Nephron (organoid): ENCODE data around the gene AMIGO3.

ENCODE experiments used
- H3K27ac Mint-ChIP-seq, 3 experiments: 2 replicates each; pipeline ENCODE4 v1.8.0; 2020; ENCODE audit warnings: mixed read lengths in 3 of 3, mild to moderate bottlenecking in 2 of 3, moderate library complexity in 1 of 3
- H3K27me3 Mint-ChIP-seq: 2 replicates; pipeline ENCODE4 v1.8.0; 2021; ENCODE audit warnings: low read depth, mild to moderate bottlenecking, moderate library complexity, mixed read lengths
- H3K36me3 Mint-ChIP-seq: 2 replicates; pipeline ENCODE4 v1.8.0; 2020; ENCODE audit warnings: low read depth, mixed read lengths
- H3K4me1 Mint-ChIP-seq: 2 replicates; pipeline ENCODE4 v1.8.0; 2020; ENCODE audit warnings: mixed read lengths
- H3K4me3 Mint-ChIP-seq, 3 experiments: 2 replicates each; pipeline ENCODE4 v1.8.0; 2020; ENCODE audit warnings: mild to moderate bottlenecking in 3 of 3, mixed read lengths in 3 of 3, moderate library complexity in 2 of 3
- H3K9me3 Mint-ChIP-seq: 2 replicates; pipeline ENCODE4 v1.8.0; 2020; ENCODE audit warnings: mixed read lengths
- TF ChIP-seq, protein P1 (sequence below), 3 experiments: fragments of 200-600 bp; sonication (generic); IDR thresholded peaks; one replicate each; pipeline ENCODE4 v1.5.0; 2021; ENCODE audit warnings: antibody characterized with exemption in 3 of 3; ENCODE audit not compliant: unreplicated experiment in 3 of 3

AMIGO3 gene

DNA sequence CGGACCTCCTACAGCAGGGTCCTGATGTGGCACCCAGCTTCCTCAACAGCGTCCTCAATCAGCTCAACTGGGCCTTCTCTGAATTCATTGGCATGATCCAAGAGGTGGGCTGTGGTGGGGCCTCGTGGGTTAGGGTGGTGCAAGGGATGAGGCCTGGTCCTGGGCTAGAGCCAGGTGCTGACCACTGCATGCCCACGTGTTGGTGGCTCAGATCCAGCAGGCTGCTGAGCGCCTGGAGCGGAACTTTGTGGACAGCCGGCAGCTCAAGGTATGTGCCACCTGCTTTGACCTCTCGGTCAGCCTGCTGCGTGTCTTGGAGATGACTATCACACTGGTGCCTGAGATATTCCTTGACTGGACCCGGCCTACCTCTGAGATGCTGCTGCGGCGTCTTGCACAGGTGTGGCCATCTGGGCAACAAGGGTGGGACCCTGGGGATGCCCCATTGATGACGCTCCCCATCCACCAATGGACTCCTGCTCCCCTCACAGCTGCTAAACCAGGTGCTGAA, 3.8 kb downstream of the AMIGO3 start:
- Mint-ChIP-seq H3K27me3 (no peaks in the 10 kb centered on the region), H3K4me1 (peaks cover 15% of the 10 kb centered on the region), H3K27ac (no peak overlapping the region), H3K9me3 (no peaks in the 10 kb centered on the region), H3K36me3 (peaks cover 7% of the 10 kb centered on the region), H3K4me3 (no peak overlapping the region)
- TF ChIP-seq, protein P1, sequence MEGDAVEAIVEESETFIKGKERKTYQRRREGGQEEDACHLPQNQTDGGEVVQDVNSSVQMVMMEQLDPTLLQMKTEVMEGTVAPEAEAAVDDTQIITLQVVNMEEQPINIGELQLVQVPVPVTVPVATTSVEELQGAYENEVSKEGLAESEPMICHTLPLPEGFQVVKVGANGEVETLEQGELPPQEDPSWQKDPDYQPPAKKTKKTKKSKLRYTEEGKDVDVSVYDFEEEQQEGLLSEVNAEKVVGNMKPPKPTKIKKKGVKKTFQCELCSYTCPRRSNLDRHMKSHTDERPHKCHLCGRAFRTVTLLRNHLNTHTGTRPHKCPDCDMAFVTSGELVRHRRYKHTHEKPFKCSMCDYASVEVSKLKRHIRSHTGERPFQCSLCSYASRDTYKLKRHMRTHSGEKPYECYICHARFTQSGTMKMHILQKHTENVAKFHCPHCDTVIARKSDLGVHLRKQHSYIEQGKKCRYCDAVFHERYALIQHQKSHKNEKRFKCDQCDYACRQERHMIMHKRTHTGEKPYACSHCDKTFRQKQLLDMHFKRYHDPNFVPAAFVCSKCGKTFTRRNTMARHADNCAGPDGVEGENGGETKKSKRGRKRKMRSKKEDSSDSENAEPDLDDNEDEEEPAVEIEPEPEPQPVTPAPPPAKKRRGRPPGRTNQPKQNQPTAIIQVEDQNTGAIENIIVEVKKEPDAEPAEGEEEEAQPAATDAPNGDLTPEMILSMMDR (IDR thresholded peaks at IDR 0.05; ENCODE audit: unreplicated experiment in 3 of 3), result no peak

DNA sequence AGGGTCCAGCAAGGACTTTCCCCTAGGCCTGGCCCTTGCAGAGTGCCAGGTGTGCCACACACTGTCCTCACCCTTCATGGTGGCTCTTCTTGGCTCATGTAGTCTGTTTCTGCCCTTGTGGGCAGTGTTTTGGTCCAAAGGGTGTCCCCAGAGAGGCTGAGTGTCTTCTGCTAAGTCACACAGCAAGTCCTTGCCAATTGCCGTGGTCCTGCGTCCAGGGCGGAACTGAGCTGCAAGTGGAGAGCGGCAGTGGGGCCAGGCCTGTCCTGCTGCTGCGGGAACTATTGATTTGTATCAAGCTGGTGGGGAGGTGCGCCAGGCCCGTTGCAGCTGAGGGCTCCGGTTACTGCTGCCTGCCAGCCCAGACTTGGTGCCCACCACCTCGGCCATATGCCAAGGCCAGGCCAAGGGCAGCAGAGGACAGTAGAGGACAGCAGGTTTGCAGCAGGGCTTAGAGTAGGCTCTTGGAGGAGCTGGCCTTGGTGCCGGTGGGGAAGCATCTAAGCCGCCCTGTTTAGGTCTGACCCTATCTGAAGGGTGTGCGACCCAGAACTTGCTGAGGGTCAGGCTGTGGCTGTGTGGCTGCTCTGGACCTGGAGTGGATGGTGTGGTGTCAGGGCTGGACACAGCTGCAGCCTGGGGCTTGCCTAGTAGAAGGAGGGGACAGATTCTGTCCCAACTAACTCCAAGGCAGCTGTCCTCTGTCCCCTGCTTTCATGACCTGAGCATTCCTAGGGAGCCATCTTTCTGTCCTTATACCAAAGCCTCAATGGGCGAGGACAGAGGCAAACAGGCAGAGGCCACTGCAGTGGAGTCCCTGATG, 4.5 kb downstream of the AMIGO3 start:
- H3K4me3 Mint-ChIP-seq, result no peak overlapping the region
- no peaks in the 10 kb centered on the region for H3K27me3 Mint-ChIP-seq
- H3K27ac Mint-ChIP-seq, result no peak overlapping the region
- TF ChIP-seq, protein P1 (IDR thresholded peaks at IDR 0.05; ENCODE audit: unreplicated experiment in 3 of 3), result no peak
- peaks cover 8% of the 10 kb centered on the region for H3K36me3 Mint-ChIP-seq
- H3K4me1 Mint-ChIP-seq, result peaks cover 15% of the 10 kb centered on the region
- no peaks in the 10 kb centered on the region for H3K9me3 Mint-ChIP-seq

DNA sequence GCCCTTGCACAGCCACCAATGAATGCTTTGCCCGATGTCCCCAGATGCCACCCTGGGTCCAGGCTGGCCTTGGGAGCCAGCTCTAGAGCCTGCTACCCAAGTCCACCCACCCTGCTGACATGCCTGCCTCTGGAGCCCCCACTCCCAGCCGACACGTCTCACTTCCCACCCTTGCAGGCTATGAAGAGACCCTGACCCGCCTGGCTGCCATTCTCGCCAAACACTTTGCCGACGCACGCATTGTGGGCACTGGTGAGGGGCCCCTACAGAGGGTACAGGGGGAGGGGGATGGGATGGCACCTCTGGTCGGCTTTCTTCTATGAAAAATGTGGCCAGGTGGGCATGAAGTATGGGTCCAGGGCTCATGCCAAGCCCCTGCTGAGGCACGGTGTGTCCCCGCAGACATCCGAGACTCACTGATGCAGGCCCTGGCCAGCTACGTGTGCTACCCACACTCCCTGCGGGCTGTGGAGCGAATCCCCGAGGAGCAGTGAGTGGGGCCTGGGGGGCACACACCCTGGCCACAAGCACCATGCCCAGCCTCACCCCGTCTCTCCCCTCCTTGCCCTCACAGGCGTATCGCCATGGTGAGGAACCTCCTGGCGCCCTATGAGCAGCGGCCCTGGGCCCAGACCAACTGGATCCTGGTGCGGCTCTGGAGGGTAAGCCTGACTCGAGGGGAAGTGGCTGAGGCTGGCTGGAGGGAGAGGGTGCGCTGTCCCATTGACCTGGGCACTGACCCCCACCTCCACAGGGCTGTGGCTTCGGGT, 6.0 kb downstream of the AMIGO3 start:
- H3K4me3 Mint-ChIP-seq, result no peak overlapping the region
- no peaks in the 10 kb centered on the region for H3K27me3 Mint-ChIP-seq
- H3K36me3 Mint-ChIP-seq, result peaks cover 8% of the 10 kb centered on the region
- no peaks in the 10 kb centered on the region for H3K9me3 Mint-ChIP-seq
- TF ChIP-seq, protein P1 (IDR thresholded peaks at IDR 0.05; ENCODE audit: unreplicated experiment in 3 of 3), result no peak
- H3K4me1 Mint-ChIP-seq, result peaks cover 1% of the 10 kb centered on the region
- no peak overlapping the region for H3K27ac Mint-ChIP-seq

DNA sequence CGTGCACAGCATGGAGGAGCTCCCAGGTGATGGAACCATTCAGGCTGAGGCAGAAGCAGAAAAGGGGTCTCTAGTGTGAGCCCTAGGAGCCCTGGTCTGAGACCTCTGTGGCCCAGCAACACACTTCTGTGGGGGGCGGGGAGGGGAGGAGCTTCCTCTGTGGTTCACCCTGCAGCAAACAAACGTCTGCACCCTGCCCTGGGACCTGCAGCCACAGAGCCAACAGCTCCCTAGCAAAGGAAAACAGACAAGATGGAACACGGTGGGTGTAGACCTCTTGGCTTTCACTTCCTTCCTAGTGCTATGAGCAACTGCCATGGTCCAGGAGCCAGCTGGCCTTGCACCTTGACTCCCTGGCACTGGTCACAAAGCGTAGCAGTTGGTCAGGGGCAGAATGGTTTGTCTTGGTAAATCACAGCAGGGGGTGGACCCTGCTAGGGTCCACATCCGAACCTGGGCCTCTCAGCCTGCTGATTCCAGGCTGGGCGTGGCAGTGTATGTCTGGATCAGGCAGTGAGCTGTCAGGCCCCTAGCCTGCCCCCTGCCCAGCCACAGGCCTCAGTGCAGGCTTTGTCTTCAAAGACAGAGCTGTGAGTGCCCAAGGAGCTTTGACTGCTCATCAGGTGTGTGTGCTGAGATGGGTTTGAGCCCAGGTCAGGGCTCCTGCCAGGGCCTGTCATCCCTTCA, 6.7 kb downstream of the AMIGO3 start:
- Mint-ChIP-seq H3K9me3 (no peaks in the 10 kb centered on the region), H3K4me1 (no peaks in the 10 kb centered on the region), H3K4me3 (no peak overlapping the region), H3K27me3 (no peaks in the 10 kb centered on the region), H3K27ac (no peak overlapping the region), H3K36me3 (peaks cover 12% of the 10 kb centered on the region)
- TF ChIP-seq, protein P1 (IDR thresholded peaks at IDR 0.05; ENCODE audit: unreplicated experiment in 3 of 3), result no peak

DNA sequence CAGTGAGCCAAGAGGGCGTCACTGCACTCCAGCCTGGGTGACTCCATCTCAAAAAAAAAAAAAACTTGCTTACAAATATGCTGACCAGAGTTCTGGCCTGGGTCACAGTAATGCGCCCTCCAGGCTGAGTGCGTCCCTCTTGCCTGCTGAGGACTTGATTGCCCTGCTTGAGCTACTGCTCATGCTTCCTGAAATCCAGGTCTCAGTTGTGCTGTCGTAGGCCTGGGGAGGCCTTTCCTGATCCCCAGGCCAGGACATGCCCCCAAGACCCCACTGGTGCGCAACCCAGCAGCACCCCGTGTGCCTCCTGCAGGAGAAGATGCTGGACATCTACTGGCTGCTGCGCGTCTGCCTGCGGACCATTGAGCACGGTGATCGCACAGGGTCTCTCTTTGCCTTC, 7.3 kb downstream of the AMIGO3 start:
- Mint-ChIP-seq H3K9me3 (no peaks in the 10 kb centered on the region), H3K27me3 (no peaks in the 10 kb centered on the region)

More for the DNA sequence above, 7.3 kb downstream of the AMIGO3 start:
- H3K4me3 Mint-ChIP-seq, result no peak overlapping the region
- no peaks in the 10 kb centered on the region for H3K4me1 Mint-ChIP-seq
- peaks cover 15% of the 10 kb centered on the region for H3K36me3 Mint-ChIP-seq
- TF ChIP-seq, protein P1 (IDR thresholded peaks at IDR 0.05; ENCODE audit: unreplicated experiment in 3 of 3), result no peak
- H3K27ac Mint-ChIP-seq, result no peak overlapping the region
